NCI-H146 treated with DMSO at 0.1 percent for 48 hours (cell line): ENCODE data around the gene LYST.
"Not testable (repeated sequence)": the region's sequence is repeated elsewhere in the genome, so short reads cannot be mapped to it uniquely, and the experiment has no call there.

Experiments
- DNase-seq: peaks from one replicate; lab custom pipeline; 2025; ENCODE audit not compliant: unreplicated experiment; lab: John Stamatoyannopoulos, UW

LYST gene

GRCh38 chr1:235866205-235866912, at the start of gene LYST:
LYST (minus strand) TSS chr1:235866906; CDS start chr1:235830417, 36,489 bp downstream.
- DNase-seq: peak; percentile 56

- not testable (repeated sequence) for DNase-seq
These were observed 48.8 kb upstream of the LYST start for GRCh38 chr1:235915489-235915888.

DNA sequence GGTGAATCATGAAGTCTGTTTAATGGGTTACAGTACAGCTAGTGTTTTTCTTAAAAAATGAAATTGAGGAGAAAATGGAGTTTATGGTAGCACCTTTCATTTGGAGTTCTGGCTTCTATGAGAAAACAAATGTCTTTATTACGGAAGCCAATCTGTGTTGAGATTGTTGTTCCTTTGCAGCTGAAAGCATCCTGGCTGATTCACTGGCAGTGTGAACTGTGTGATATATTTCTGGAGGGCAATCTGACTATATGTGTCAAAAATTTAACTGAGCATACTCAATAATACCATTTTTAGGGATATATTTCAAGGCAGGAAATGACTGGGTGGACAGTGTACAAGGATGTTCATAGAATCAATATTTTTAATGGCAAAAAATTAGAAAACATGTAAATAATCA, 46.6 kb upstream of the LYST start:
- no peak for DNase-seq

DNA sequence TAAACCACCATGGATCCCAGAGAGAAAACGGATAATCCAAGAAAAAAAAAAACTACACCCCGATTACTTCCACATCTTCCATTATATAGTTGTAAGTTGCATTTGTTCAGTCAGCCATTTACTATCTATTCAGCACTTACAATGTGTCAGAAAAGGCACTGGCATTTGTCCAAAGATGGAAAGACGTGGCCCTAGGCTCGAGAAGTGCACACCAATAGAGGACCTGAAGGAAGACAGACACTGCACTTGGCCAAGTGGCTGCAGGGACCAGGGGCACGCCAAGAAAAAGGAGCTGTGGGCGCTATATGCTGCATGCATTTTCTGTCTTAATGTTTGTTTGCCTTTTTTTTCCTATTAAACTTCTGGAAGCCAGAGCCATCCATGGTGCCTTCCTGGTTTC, 45.2 kb upstream of the LYST start:
- no peak for DNase-seq

DNA sequence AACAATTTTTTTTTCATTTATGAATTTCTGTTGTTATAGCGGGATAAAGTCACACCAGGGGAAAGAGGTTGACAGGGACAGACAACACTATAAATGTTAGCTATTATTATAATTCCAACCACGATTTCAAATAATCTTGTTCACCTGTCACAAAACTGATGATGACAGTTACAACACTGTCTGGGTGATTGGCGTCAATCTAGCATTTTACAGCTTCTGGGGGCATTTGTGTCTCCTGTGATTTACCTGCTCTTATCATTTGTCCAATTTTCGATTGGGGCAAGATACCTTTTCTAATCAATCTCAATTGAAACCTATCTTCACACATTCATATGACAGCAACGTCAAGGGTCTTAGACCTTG, 44.6 kb upstream of the LYST start:
- DNase-seq: no peak

- peak; percentile 81 for DNase-seq
These were observed 43.9 kb upstream of the LYST start for GRCh38 chr1:235910357-235911299.

DNA sequence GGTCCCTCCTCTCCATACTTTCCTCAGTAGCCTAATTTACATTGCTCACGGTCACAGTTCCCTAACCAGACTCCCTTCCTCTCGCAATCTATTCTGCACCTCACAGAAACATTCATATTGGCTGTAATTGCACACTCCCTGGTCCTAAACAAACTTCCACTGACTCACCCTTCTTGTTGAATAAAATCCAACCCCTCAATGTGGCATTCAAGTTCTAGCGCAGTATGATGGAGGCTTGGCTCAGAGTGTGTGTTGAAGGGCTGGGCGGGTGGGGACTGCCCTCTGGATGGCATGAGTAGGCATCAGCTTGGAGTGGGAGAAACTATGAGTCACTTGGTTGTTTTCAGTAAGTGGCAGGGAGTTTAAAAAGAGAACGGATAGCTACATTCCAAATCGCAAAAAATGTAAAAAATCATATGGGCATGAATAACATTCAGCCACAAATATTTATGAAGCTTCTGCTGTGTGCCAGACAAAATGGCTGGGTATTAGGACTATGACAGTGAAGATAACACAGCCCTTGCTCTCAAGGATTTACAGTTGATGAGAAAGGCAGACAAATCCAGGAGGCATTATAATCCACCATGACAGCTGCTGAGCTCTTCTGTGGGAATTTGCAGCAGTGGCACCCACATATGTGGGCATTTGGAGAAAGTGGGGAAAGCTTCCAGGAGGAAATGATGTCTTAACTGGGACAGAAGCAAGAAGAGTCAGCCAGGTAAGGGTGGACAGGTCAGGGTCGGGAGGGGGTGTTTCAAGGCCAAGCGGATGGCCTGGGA, 42.2 kb upstream of the LYST start:
- no peak for DNase-seq

- DNase-seq: no peak
These were observed 41.2 kb upstream of the LYST start for GRCh38 chr1:235907897-235908240.

- no peak for DNase-seq
These were observed 40.6 kb upstream of the LYST start for GRCh38 chr1:235907187-235907896.

GRCh38 chr1:235906436-235906835, 39.7 kb upstream of the LYST start:
- DNase-seq: no peak

GRCh38 chr1:235903809-235904208, 37.1 kb upstream of the LYST start:
- DNase-seq: not testable (repeated sequence)

GRCh38 chr1:235902677-235903542, 36.2 kb upstream of the LYST start:
- no peak for DNase-seq

DNA sequence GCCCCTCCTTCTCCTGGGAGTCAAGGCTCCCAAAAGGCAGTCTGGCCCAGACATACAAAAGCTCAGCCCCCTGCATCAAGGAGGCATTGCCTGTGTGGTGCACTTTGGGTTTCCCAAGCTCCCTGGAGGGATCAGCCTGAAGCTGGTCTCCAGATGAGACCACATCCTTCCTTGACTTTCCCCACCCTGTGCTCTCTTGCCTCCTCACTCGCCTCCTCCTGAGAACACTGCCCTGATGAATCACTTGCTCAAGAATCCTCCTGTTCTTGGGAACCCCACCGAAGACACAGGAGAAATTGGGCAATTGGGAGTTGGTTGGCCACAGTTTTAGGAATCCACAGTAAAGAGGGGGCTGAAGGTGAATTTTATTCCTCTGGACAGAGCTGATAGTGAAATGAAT, 34.8 kb upstream of the LYST start:
- no peak for DNase-seq

GRCh38 chr1:235898126-235898525, 31.4 kb upstream of the LYST start:
- no peak for DNase-seq

- DNase-seq: no peak
These were observed 27.1 kb upstream of the LYST start for GRCh38 chr1:235893840-235894239.

- DNase-seq: no peak
These were observed 26.2 kb upstream of the LYST start for GRCh38 chr1:235892734-235893413.

- DNase-seq: no peak
These were observed 25.5 kb upstream of the LYST start for GRCh38 chr1:235892202-235892601.

DNA sequence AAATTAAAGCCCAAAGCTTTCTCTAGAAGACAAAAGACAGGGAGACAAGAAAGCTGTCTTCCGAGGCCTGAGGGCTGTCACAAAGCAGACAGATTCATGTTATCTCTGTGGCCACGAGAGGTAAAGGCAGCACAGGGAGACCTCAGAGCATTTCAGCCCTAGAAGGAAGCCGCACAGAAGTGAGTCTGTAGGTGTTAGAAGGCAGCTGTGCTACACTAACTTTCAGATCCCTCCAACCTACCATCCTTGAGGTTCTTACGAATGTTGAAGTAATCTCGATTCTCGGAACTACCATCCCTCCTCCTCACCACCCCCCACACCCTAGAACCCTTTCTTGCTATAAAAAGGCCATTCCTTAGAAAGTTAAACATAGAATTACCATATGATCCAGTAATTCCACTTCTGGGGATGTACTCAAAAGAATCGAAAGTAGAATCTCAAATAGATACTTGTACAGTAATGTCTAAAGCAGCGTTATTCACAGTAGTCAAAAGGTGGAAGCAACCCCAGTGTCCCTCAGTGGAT, 21.5 kb upstream of the LYST start:
- no peak for DNase-seq

DNA sequence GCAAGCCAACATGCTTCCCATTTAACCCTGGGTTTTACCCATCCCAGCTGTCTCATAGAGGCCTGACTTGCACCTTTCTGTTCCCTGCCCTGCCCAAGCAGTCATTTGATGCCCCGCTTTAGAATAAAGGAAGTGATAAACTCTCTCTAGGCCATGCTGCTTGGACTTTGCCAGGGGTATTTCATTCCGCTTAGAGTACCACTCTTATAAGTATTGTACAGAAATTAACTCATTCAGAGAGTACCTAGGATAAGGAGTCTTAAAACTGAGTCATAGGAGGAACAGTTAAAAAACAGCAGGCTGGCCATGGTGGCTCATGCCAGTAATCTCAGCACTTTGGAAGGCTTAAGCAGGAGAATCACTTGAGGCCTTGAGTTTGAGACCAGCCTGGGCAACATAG, 21.0 kb upstream of the LYST start:
- DNase-seq: no peak
